GM18907 (cell line): ENCODE data around the gene SLC38A1.
"Not testable (repeated sequence)": the region's sequence is repeated elsewhere in the genome, so short reads cannot be mapped to it uniquely, and the experiment has no call there.

ENCODE experiments used
- ATAC-seq: cut with Tn5 transposase; IDR thresholded peaks from one replicate; pipeline ENCODE4 v1.9.1; 2021; ENCODE audit warnings: mild to moderate bottlenecking, moderate library complexity; ENCODE audit not compliant: unreplicated experiment

The SLC38A1 gene

DNA sequence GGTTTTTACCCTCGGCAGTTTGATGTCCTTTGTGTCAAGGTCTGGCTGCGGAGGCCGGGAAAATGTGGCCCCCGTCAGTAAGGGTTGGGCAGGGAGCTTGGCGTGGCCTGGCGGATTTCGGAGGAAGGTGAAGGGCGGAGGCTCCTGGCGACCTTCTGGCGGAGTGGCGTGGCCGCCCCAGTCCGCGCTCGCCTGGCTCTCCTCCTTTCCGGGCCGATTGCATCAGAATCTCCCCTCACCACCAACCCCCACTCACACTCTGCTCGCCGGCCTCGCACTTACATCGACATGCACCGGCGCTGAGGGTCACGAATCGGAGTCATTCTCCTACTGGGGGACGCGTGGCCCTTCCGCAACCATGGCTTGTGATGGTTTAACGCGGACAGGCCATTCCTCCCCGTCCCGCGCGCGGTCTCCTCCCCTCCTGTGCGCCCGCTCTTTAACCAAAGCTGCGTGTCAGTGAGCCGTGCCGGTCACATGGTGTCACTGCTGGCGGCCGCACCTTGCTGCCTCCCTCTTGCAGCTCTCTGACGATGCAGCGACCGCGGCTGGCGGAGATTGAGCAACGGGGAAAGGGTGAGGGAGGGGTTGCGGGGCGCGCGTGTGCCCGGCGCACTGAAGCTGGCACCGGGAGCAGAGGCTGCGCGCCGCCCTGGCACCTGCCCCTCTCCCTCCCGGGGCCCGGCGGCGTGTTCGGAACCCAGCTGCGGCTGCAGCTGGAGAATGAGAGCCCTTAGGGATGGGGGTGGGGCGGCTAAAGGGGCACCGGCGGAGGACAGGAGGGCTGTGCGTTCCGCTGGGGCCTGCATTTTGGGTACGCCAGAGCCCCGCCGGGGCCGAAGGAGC lies at the start of gene SLC38A1:
Gene SLC38A1 (minus strand): TSS at position 461 of the 846 bp plus-strand sequence. CDS start 29,243 bp downstream, outside the sequence.
- peak; percentile 77 for ATAC-seq

DNA sequence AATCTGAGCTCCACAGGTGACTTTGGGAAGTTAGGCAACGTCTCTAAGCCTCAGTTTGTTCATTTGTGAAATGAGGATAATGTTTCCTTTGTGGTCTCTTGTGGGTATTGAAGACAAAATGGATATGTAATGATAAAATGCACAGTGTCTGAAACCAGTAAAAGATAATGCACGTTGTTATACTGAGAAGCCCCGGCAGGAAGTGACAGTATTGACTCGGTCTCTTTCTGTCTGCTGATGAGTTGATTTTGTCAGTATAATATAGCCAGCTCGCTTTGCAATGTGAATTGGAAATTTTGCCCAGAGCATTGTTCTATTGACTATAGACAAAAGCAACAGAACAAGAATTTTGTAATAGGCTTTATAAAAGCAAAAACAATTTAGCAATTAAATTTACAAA lies 49.2 kb upstream of the SLC38A1 start:
- ATAC-seq: no peak

DNA sequence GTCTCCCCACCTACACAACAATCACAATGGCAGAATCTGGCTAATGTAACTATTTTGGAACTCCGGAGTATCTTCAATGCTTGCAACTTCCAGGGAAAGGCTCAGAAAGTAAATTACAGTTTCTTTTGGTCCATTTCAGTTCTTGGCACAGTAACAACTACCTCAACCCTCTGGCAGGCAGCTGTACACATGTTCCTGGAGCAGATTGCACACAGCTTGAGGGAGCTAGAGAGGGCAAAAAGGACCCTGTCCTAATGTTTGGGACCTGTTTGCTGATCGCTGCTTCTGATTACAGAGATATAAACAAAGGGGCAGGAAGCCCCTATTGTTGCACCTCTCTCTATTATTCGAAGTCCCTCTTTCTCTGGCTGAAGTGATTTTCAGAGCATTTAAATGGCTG lies 35.2 kb upstream of the SLC38A1 start:
- ATAC-seq: no peak

DNA sequence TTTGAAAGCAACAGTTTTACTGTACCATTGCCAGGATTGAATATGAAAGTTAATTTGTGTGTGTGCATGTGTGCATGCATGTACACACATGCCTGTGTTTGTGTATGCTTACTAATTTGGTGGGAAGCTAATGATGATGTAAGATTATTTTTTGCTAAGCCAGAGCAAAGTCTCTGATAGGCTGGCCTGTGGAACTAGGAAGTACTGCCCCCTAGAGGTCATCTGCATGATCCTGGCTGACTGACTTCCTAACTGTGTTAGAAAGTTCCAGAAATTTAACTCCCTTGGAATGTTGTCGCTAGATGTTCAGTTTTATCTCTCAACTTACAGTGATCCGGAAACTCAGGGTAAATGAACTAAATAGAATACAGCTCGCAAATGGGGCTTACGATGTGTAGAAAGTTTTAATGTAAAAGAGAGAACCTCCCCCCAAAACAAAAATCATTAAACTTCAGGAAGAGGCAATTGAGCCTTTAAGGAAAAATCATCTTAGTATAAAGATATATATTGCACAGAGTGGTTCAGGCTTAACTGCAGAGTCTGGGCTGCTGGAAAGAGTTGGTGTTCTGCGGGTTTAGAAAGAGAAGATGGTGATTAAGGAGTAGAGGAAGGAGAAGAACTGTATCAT lies 34.3 kb upstream of the SLC38A1 start:
- peak; percentile 60 for ATAC-seq

DNA sequence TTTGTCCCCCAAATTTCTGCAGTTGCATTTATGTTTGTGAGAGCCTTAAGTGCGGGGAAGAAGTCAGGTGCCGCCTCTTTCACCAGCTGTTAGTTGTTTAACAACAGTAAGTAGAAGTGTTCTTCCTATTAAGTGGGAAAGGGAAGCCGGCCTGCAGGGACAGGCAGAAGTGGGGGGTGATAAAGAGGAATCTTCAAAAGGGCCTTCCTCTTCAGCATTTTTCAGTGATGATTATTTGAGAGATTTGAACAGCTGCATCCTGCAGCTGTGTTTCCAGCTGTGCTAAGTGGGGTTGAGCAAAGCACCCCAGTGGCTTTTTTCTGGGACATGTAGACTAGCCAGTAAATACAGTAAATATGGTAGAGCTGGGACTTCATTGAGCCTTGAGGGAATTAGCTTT lies 32.1 kb upstream of the SLC38A1 start:
- ATAC-seq: no peak

DNA sequence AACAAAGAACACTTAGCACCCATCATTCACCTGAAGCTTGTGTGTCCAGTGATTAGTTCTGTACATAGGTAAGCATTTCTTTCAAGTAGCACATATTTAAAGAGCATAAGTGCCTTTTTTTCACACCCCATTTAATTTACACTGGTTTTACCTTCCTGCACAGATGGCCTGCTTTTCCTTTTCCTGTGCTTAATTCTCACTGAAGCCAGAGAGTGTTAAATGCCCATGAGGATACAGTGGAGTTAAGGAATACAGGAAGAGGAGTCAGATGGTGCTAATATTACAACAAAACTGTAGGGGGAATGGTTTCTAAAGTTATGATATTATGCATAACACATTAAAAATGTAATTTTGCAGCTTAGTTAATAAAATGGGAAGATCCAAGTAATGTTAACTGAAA lies 31.0 kb upstream of the SLC38A1 start:
- no peak for ATAC-seq

DNA sequence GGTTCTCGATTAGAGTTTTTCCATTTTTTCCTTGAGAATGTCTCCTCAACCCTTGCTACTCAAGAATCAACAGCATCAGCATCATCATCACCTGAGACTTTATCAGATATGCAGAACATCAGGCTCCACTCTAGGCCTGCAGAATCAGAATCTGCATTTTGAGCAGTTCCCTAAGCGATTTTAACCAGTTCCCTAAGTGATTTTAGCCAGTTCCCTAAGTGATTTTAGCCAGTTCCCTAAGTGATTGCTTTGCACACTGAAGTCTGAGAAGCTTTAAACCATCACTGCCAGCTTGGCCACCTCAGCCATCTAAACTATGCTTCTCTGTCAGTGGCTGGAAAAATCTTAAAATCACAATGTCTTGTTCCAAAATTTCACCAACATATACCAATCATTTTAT lies 29.4 kb upstream of the SLC38A1 start:
- no peak for ATAC-seq

DNA sequence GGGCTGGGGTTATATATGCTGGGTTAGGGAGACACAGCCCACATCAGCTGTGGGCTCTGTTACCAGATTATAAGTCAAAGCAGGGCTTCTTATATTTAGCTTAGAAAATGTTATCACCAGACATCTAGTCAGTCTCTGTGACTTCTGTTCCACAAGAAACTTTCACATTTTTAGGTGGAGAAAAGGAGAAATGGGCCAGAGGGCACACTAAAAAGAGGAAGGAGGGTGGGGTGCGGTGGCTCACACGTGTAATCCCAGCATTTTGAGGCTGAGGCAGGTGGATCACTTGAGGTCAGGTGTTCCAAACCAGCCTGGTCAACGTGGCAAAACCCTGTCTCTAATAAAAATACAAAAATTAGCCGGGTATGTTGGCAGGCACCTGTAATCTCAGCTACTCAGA lies 28.0 kb upstream of the SLC38A1 start:
- no peak for ATAC-seq

DNA sequence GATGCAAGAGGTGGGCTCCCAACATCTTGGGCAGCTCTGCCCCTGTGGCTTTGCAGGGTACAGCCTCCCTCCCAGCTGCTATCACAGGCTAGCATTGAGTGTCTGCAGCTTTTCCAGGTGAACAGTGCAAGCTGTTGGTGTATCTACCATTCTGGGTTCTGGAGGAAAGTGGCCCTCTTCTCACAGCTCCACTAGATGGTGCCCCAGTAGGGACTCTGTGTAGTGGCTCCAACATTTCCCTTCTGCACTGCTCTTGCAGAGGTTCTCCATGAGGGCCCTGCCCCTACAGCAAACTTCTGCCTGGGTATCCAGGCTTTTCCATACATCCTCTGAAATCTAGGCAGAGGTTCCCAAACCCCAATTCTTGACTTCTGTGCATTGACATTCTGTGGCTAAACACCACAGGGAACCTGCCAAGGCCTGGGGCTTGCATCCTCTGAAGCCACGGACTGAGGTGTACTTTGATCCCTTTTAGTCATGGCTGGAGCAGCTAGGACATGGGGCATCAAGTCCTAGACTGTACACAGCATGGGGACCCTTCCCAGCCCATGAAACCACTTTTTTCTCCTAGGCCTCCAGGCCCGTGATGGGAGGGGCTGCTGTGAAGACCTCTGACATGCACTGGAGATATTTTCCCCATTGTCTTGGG lies 24.0 kb upstream of the SLC38A1 start:
- no peak for ATAC-seq

DNA sequence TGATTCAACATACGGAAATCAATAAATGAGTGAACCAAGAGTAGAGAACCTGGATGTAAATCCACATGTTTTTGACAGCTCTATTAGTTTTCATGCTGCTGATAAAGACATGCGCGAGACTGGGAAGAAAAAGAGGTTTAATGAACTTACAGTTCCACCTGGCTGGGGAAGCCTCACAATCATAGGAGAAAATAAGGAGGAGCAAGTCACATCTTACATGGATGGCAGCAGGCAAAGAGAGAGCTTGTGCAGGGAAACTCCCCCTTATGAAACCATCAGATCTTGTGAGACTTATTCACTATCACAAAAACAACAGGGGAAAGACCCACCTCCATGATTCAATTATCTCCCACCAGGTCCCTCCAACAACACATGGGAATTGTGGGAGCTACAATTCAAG lies 23.1 kb upstream of the SLC38A1 start:
- ATAC-seq: not testable (repeated sequence)

DNA sequence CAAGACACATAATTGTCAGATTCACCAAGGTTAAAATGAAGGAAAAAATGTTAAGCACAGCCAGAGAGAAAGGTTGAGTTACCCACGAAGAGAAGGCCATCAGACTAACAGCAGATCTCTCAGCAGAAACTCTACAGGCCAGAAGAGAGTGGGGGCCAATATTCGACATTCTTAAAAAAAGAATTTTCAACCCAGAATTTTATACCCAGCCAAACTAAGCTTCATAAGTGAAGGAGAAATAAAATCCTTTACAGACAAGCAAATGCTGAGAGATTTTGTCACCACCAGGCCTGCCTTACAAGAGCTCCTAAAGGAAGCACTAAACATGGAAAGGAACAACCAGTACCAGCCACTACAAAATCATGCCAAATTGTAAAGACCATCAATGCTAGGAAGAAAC lies 16.3 kb upstream of the SLC38A1 start:
- not testable (repeated sequence) for ATAC-seq

DNA sequence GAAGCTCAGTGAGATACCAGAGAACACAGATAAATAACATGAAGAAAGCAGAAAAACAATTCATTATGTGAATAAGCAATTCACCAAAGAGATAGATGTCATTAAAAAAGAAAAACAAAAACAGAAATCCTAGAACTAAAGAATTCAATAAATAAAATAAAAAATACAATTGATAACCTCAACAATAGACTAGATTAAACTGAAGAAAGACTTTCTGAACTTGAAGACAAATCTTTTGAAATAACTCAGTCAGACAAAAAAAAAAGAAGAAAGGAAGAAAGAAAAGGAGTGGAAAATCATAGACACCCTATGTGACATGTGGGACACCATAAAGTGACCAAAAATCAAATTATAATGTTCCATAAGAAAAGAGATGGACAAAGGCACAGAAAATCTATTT lies 14.0 kb upstream of the SLC38A1 start:
- no peak for ATAC-seq

DNA sequence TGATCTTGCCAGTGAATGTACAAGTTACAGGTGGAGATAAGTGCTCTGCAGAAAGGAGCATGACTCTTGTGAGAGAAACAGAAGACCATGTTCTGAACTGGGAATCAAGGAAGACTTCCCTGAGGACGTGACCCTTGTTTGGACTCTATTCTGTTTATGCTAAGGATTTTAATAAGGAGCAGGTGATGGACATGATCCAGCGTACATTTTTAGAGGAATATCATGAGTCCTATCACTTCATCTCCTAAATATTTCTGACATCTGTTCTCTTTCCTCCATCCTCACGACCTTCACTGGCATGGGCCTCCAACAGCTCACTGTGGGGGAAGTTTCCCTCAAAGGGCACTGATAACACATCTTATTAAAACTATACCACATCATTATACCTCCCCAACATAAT lies 7.9 kb upstream of the SLC38A1 start:
- no peak for ATAC-seq

DNA sequence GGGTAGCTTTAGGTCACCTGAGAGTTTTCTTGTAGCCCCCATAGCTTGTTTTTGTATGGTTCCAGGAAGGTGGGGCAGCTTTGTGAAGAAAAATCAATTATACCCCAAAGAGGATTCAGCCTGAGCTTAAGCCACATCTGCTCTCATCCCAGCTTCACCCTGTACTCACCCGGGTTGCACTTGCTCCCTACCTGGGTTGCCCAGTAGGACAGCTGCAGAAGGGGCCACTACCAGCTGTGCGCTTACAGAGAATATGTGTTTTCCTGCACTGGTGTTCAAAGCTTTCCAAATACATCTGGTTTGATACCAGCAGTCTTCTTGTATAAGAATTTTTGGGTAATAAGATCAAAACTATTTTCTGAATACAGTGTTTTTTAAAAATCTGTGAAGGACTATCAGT lies 3.0 kb upstream of the SLC38A1 start:
- ATAC-seq: no peak

DNA sequence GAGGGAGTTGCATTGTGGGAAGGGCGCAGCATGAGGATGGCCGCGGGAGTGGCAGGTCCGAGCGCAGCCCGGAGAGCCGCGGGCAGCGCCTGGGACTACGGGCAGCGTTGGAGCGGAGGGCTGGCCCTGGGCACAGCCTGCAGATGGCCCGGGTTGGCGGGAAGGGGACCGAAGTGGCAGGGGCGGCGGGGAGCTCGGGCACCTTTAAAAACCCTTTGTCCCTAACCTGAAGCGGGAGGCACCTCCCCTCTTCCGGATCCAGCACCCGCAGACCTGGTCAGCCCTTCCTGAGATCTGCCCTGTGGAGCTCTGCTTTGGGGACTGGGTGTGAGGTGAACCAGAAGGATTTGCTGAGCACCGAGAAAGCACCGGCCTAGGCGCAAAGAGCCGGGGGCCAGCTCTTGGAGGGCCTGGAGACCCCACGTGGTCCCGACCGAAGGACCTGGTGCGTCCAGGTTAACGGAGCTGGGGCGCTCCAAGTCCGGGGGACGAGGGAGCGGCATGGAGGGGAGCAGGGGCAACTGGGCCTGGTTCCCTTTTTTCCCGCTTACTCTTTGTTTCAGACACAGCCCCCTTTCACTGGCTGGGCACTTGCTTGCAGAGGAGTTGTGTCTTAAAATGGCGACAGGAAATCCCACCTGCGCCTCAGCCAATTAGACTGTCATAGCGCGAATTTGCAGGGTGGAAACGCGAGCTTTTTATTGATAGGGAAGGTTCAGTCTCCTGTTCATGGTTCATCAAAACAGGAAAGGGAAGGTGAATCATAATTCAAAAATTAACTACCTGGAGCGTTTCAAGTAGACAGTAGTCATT lies 792 bp upstream of the SLC38A1 start:
- peak; percentile 27 for ATAC-seq

DNA sequence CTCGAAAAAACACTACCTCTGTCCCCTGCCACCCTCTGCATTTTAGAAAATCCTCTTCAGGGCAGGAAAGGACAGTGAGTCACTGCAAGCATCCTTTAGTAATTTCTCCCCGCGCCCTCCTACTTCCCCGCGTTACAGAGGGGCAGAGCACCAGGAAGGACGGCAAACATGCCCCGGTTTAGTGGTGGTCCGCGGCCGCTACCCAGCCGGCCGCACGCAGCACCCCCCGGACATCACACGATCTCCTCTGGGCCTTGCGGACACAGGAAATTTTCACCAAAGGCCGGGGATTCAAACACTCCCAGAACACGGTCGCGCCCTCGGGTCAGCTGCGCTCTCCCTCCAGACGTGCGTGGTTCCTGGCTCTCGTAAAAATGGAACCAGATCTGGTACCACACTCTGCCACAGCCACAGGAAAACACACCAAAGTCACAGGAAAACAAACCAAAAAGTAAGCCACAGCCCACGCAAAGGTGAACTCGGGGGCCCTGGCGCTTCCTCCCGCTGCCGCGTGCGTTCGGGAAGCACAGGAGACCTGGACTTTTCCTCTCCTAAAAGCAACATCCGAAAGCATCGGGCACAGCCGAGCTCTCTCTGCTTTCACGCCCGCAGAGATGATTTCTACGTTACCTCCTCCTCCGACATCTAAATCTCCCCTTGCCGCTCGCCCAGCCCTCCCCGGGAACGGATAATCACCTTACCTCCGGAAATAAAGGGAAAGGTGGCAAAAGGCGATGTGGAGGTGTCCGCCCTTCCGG lies 839 bp downstream of the SLC38A1 start:
- no peak for ATAC-seq

DNA sequence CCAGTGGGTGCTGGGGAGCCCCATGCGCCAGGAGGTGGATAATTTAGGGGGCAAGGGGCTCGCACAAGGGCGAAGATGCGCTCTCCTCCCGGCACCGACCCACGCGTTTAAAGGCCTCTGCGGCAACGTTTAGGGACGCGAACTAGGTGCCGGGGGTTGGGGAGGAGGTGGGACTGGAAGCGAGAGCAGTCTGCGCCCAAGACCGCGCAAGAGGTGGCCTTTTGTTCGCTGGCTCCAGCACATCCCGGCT lies 1.3 kb downstream of the SLC38A1 start:
- no peak for ATAC-seq

DNA sequence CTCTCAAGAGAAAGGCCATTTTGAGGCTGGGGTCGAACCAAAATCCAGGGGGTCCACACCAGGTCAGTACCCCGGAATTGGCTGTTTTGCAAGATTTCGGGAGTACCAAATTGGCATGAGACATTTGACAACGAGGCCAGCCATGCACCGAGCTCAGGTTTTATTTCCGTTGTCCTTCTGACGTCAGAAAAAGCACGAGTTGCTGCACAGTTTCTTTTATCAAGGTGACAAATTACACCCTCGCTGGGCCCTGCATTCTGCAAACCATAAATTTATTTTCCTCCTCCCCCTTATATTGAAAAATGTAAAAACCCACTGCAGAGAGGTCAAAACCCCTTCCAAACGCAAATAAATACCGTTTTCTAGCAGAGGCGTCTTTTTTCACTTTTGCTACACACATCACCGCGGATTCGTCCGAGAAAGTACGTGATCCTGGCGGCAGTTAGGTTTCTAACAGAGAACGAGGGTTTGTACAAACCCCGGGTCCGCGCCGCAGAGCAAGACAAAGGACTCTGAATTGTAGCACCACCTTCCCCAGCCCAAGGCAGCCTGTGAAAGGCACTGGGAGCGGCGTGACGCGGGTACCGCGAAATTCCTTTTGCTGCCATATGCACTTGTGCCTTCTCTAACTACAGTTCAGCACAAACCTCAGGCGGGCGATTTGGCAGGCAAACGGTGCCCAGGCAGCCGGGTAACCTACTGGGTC lies 1.8 kb downstream of the SLC38A1 start:
- no peak for ATAC-seq

DNA sequence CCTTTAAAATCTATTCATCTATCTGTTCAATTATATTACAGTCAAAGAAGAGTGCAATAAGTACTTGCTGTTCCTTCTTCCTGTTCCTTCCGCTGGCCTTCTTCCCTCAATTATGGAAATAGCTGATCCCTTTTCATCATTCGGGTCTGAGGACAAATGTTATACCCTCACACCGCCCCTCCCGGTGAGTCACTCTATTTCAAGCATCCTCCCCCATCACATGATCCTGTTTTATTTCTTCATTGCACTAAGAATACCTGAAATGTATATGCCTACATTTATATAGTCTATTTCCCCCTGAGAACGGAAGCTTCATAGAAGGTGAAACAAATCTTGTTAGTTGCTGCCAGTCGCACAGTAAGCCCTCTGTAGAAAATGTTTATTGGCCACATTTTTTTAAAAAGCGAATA lies 2.5 kb downstream of the SLC38A1 start:
- ATAC-seq: no peak

DNA sequence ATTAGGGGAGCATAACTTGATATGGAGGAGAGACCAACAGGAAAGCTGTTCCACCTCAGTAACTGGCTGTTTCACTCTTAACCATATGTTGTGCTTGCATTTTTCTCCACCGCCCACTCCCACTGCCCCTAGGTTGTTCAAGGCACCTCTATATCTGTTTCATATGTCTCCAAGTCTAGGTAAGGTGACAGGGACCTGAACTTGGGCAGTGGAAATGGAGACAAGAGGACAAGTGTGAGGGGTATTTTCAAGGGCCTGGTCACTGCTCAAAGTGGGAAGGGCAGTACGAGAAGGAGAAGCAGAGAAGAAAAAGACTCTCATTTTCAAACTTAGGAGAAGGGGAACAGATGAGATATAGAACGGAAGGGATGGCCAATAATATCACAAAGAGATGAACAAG lies 3.1 kb downstream of the SLC38A1 start:
- ATAC-seq: no peak
